Stomach smooth muscle (tissue), 2 donors: ENCODE measurements around the gene EPS15.
A peak's percentile ranks its signal among the peaks of the same experiment; 100 is the strongest.
"Not testable (repeated sequence)": the region's sequence is repeated elsewhere in the genome, so short reads cannot be mapped to it uniquely, and the experiment has no call there.

Source experiments
- H3K27ac ChIP-seq: one replicate; pipeline ENCODE4 v1.7.0; 2013; ENCODE audit warnings: mild to moderate bottlenecking, low read length, inconsistent platforms
- H3K27me3 ChIP-seq, 2 donors: one replicate each; pipeline ENCODE4 v1.7.0; 2013; ENCODE audit warnings: low read length in 2 of 2; ENCODE audit not compliant: insufficient read depth in 2 of 2, control insufficient read depth in 1 of 2
- H3K36me3 ChIP-seq, 2 donors: one replicate each; pipeline ENCODE4 v1.7.0; 2013; ENCODE audit warnings: low read length in 2 of 2; ENCODE audit not compliant: control insufficient read depth in 2 of 2, insufficient read depth in 2 of 2
- H3K4me1 ChIP-seq: one replicate; pipeline ENCODE4 v1.7.0; 2013; ENCODE audit warnings: low read length; ENCODE audit not compliant: control insufficient read depth, insufficient read depth
- H3K4me3 ChIP-seq, 2 donors: one replicate each; pipeline ENCODE4 v1.7.0; 2013; ENCODE audit warnings: low read length in 2 of 2
- H3K9ac ChIP-seq, 2 donors: one replicate each; pipeline ENCODE4 v1.7.0; 2013; ENCODE audit warnings: low read length in 2 of 2, mild to moderate bottlenecking in 1 of 2
- H3K9me3 ChIP-seq, 2 donors: one replicate each; pipeline ENCODE4 v1.7.0; 2013; ENCODE audit warnings: low read length in 2 of 2; ENCODE audit not compliant: control insufficient read depth in 2 of 2
- donor health status: healthy.
- donor health status: Pancreatic carcinoma.

The EPS15 gene

DNA sequence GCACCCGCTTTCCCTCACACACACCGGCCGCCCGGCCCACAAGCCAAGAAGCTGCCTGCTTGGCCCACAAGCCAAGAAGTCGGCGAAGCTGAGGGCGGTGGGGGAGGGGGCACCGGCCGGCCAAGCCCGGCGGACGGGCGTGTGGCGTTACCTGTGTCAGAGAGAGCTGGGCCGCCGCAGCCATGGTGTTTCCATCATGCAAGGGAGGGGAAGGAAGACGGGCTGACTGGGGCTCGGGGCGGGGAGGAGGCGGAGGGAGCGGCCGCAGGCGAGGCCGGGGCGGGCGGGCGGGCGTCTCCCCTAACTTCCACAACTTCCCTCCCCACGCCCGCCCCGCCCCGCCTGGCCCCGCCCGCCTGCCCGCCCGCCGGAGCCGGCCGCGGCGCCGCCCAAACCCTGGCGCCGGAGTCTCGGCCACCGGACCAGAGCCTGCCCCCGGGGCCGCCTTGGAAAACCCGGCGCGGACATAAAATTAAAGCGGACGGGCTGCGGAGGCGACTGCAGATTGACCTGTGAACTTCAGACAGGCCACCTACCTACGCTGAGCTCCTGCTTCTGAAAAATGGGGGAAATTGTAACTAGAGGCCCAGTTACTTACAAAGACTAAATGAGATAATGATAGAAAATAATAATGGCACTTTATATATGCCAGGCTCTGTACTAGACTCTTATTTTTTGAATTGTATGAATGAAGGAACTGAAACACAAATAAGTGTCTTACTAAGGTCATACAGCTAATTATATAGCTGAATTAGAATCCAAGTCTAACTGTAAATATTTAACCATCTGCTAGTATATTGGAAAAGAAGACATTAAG, at the start of gene EPS15:
EPS15 (minus strand) TSS at position 219 of the 817 bp plus-strand sequence; CDS start at position 184, 35 bp downstream.
- H3K4me1 ChIP-seq: peaks cover 5% of the 10 kb centered on the region
- peak within 1 kb of the TSS; percentile 88 to 94 for H3K4me3 ChIP-seq
- H3K9ac ChIP-seq: peak within 1 kb of the TSS; percentile 80 to 88

GRCh38 chr1:51568231-51568935, 49.3 kb upstream of the EPS15 start:
- H3K27ac ChIP-seq: no peak overlapping the region
- no peaks in the 10 kb centered on the region for H3K4me1 ChIP-seq
- H3K9me3 ChIP-seq: no peaks in the 10 kb centered on the region
- H3K4me3 ChIP-seq: no peak overlapping the region
- no peaks in the 10 kb centered on the region for H3K27me3 ChIP-seq
- no peak overlapping the region for H3K9ac ChIP-seq
- no peaks in the 10 kb centered on the region for H3K36me3 ChIP-seq

More for the DNA sequence above, at the start of gene EPS15:
- Histone ChIP-seq H3K36me3 (no peaks in the 10 kb centered on the region), H3K27ac (peak within 1 kb of the TSS; percentile 73), H3K9me3 (no peaks in the 10 kb centered on the region), H3K27me3 (no peaks in the 10 kb centered on the region)

GRCh38 chr1:51567653-51568052, 48.6 kb upstream of the EPS15 start:
- H3K9me3 ChIP-seq: no peaks in the 10 kb centered on the region
- H3K9ac ChIP-seq: no peak overlapping the region
- H3K4me3 ChIP-seq: no peak overlapping the region
- no peaks in the 10 kb centered on the region for H3K27me3 ChIP-seq
- no peaks in the 10 kb centered on the region for H3K4me1 ChIP-seq
- H3K36me3 ChIP-seq: no peaks in the 10 kb centered on the region
- no peak overlapping the region for H3K27ac ChIP-seq

DNA sequence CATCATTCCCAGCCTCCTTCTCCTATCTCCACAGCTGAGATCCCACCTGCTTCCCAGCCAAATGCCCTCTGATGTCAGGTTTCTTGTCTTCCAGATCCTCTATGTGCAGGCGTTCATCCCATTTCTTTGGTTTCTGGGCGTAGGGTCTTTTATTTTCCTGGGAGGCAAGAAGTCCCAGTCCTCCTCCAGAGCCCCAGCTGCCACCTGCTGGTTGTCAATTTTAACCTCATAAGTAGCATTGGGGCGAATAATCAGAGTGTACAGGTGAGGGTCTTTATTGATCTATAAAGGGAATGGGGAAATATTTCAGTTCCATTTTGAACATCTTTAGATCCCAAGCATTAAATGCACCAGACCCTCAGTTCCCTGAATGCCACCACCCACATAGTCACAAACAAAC, 47.2 kb upstream of the EPS15 start:
- H3K4me1 ChIP-seq: no peaks in the 10 kb centered on the region
- H3K27ac ChIP-seq: no peak overlapping the region
- no peak overlapping the region for H3K9ac ChIP-seq

DNA sequence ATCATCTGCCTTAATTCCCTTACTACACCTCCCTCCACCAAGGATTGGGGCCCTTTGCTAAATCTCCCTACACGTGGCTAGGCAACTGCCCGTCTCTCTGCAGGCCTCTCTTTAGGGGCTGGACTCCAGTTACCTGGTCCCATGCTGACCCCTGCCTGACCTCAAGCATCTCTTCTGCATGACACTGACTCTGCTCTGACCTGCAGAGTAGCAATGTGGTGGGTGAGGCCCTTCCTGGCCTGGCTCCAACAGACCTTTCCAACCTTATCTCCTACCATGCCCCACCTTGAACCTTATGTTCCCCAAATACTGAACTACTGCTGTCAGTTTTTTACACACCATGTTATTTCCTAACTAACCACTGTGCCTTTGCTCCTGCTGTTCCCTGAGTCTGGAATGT, 45.9 kb upstream of the EPS15 start:
- no peaks in the 10 kb centered on the region for H3K27me3 ChIP-seq
- H3K27ac ChIP-seq: no peak overlapping the region
- no peaks in the 10 kb centered on the region for H3K36me3 ChIP-seq
- no peak overlapping the region for H3K9ac ChIP-seq
- no peaks in the 10 kb centered on the region for H3K9me3 ChIP-seq
- no peak overlapping the region for H3K4me3 ChIP-seq
- H3K4me1 ChIP-seq: no peaks in the 10 kb centered on the region

More for the DNA sequence above, 47.2 kb upstream of the EPS15 start:
- Histone ChIP-seq H3K9me3 (no peaks in the 10 kb centered on the region), H3K27me3 (no peaks in the 10 kb centered on the region), H3K4me3 (no peak overlapping the region), H3K36me3 (no peaks in the 10 kb centered on the region)

DNA sequence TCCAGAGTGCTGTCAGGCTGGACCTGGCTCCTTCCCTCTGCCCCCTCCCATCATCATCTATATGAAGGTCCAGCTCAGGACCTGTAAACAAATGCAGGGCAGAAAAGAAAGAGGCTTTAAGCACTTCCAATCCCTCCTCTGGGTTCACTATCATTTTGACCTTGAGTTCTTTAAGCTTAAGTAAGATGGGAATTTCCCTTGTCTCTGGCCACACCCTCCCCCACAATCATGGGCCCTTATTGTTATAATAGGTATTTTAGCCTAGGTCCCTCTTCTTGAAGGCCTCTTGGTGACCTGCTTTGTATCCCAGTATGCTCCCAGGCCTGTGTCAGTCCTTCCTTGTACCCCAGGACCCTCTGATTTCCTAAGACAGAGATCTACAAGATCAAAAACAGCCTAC, 45.1 kb upstream of the EPS15 start:
- Histone ChIP-seq H3K9ac (no peak overlapping the region), H3K4me3 (no peak overlapping the region), H3K36me3 (no peaks in the 10 kb centered on the region), H3K27ac (no peak overlapping the region), H3K4me1 (no peaks in the 10 kb centered on the region), H3K9me3 (no peaks in the 10 kb centered on the region), H3K27me3 (no peaks in the 10 kb centered on the region)

DNA sequence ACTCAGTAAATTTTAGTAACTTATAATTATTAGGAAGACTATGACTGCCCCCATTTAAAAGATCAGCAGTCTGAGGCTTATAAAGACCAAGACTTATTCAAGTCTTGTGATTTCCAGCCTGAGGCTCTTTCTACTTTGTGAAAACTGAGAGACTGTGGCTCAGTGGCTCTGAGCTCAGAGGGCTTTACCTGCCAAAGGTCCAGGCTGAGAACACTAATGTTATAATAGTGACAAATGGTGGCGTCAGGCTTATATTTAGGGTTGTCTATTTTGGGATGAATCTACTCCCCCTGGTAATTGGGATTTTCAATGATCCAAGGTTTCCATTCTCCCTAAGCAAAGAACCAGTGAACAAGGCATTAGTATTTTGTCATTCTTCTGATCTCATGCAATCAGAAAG, 42.6 kb upstream of the EPS15 start:
- Histone ChIP-seq H3K4me3 (no peak overlapping the region), H3K9me3 (no peaks in the 10 kb centered on the region), H3K27ac (no peak overlapping the region), H3K4me1 (no peaks in the 10 kb centered on the region), H3K27me3 (no peaks in the 10 kb centered on the region), H3K36me3 (no peaks in the 10 kb centered on the region), H3K9ac (no peak overlapping the region)

GRCh38 chr1:51560895-51561294, 41.8 kb upstream of the EPS15 start:
- H3K4me3 ChIP-seq, H3K9ac ChIP-seq, H3K4me1 ChIP-seq, H3K36me3 ChIP-seq, H3K9me3 ChIP-seq, H3K27me3 ChIP-seq, H3K27ac ChIP-seq: not testable (repeated sequence)

- Histone ChIP-seq H3K4me3 (no peak overlapping the region), H3K27ac (no peak overlapping the region), H3K9ac (no peak overlapping the region), H3K27me3 (no peaks in the 10 kb centered on the region), H3K36me3 (no peaks in the 10 kb centered on the region), H3K4me1 (no peaks in the 10 kb centered on the region), H3K9me3 (no peaks in the 10 kb centered on the region)
Observed at GRCh38 chr1:51560034-51560433, 41.0 kb upstream of the EPS15 start.

- Histone ChIP-seq H3K9ac (no peak overlapping the region), H3K9me3 (no peaks in the 10 kb centered on the region), H3K4me1 (no peaks in the 10 kb centered on the region), H3K4me3 (no peak overlapping the region), H3K36me3 (no peaks in the 10 kb centered on the region), H3K27ac (no peak overlapping the region), H3K27me3 (no peaks in the 10 kb centered on the region)
Observed at GRCh38 chr1:51559501-51559900, 40.4 kb upstream of the EPS15 start.

DNA sequence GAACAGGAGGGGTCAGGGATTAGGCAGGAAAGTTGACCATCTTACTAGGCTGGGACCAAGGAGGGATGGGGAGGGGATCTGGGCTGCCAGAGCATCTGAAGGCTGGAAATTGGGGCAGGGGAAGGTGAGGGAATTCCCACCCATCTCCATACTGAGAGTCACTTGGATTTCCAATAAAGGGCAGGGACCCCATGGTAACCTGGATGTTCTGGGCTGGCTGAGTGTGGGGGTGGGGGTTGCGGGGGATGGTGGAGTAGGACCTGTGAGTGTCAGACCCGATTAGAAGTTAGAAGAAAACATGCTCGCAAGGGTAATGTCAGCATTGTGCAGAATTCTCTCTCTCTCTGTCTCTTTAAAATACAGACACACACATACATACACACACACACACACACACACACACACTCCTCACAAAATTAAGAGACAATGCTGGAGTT, 40.0 kb upstream of the EPS15 start:
- Histone ChIP-seq H3K4me3 (no peak overlapping the region), H3K4me1 (no peaks in the 10 kb centered on the region), H3K9ac (no peak overlapping the region), H3K27ac (no peak overlapping the region), H3K36me3 (no peaks in the 10 kb centered on the region), H3K9me3 (no peaks in the 10 kb centered on the region), H3K27me3 (no peaks in the 10 kb centered on the region)
